CD14-positive monocyte (primary cell): ENCODE measurements around the gene ABCA12. TPM values are rescaled to one million over a fixed set of nuclear protein-coding genes. Genes with fewer than 3 reads are reported as not detected.

ENCODE experiments used
- DNase-seq, 3 donors: peaks; one replicate each; pipeline ENCODE4 v3.0.0-alpha.2; 2011 to 2022
- H2AFZ ChIP-seq: 2 replicates; pipeline ENCODE4 v1.6.0; 2012; ENCODE audit warnings: mild to moderate bottlenecking, low read depth, low read length, inconsistent platforms; ENCODE audit not compliant: insufficient read depth, poor library complexity, severe bottlenecking
- H3K27ac ChIP-seq, 2 donors: 1 replicate in 1 of 2; 2 replicates in 1 of 2; pipeline ENCODE4 v1.5.1; 2012 to 2013; ENCODE audit warnings: low read length in 2 of 2, control low read depth in 1 of 2, inconsistent platforms in 1 of 2, low read depth in 1 of 2, mild to moderate bottlenecking in 1 of 2
- H3K27me3 ChIP-seq, 2 donors: one replicate each; pipeline versions ENCODE4 v1.6.0 to v1.6.1; 2011 to 2013; ENCODE audit warnings: low read length in 2 of 2; ENCODE audit not compliant: control insufficient read depth in 2 of 2, insufficient read depth in 2 of 2
- H3K36me3 ChIP-seq, 2 donors: replicated peaks in 1 of 2; 1 replicate in 1 of 2; 2 replicates in 1 of 2; pipeline versions ENCODE4 v1.5.1 to v1.6.1; 2012 to 2013; ENCODE audit warnings: low read length in 2 of 2, control low read depth in 1 of 2, inconsistent platforms in 1 of 2, mild to moderate bottlenecking in 1 of 2; ENCODE audit not compliant: insufficient read depth in 2 of 2, control insufficient read depth in 1 of 2
- H3K4me1 ChIP-seq, 2 donors: 1 replicate in 1 of 2; 2 replicates in 1 of 2; pipeline versions ENCODE4 v1.5.1 to v1.6.1; 2012 to 2013; ENCODE audit warnings: low read length in 2 of 2, control low read depth in 1 of 2, inconsistent platforms in 1 of 2, mild to moderate bottlenecking in 1 of 2, moderate library complexity in 1 of 2; ENCODE audit not compliant: insufficient read depth in 2 of 2, control insufficient read depth in 1 of 2
- H3K4me2 ChIP-seq: replicated peaks from 2 replicates; pipeline ENCODE3; 2012; ENCODE audit warnings: low read length, moderate library complexity, mild to moderate bottlenecking; ENCODE audit not compliant: poor library complexity, severe bottlenecking; ENCODE audit errors: extremely low read depth
- H3K4me3 ChIP-seq, 3 experiments: fragments of 200-600 bp in 1 of 3; sonication (generic) in 1 of 3; replicated peaks in 1 of 3; 1 replicate in 2 of 3; 2 replicates in 1 of 3; pipeline ENCODE4 v1.5.1; 2011 to 2013; ENCODE audit warnings: low read length in 3 of 3, mild to moderate bottlenecking in 3 of 3, control low read depth in 2 of 3, low read depth in 2 of 3, inconsistent platforms in 1 of 3, moderate library complexity in 1 of 3
- H3K79me2 ChIP-seq: 2 replicates; pipeline ENCODE4 v1.6.0; 2012; ENCODE audit warnings: mild to moderate bottlenecking, control low read depth, inconsistent platforms, low read length, moderate library complexity; ENCODE audit not compliant: insufficient read depth
- H3K9ac ChIP-seq: 2 replicates; pipeline ENCODE4 v1.6.0; 2017; ENCODE audit warnings: low read length, mild to moderate bottlenecking; ENCODE audit not compliant: insufficient read depth, poor library complexity, severe bottlenecking
- H3K9me3 ChIP-seq, 2 donors: replicated peaks in 1 of 2; 1 replicate in 1 of 2; 2 replicates in 1 of 2; pipeline versions ENCODE4 v1.5.1 to v1.6.1; 2012 to 2013; ENCODE audit warnings: low read length in 2 of 2, control low read depth in 1 of 2; ENCODE audit not compliant: control insufficient read depth in 1 of 2, insufficient read depth in 1 of 2
- H4K20me1 ChIP-seq: 2 replicates; pipeline ENCODE4 v1.6.0; 2012; ENCODE audit warnings: mild to moderate bottlenecking, low read length, control low read depth, moderate library complexity; ENCODE audit not compliant: insufficient read depth
- H3K27ac Mint-ChIP-seq, 7 donors: one replicate each; pipeline ENCODE4 v1.8.0; 2020; ENCODE audit warnings: mild to moderate bottlenecking in 7 of 7, mixed read lengths in 7 of 7, moderate library complexity in 6 of 7, inconsistent platforms in 2 of 7
- H3K27me3 Mint-ChIP-seq, 3 donors: one replicate each; pipeline ENCODE4 v1.8.0; 2021 to 2022; ENCODE audit warnings: low read depth in 3 of 3, mild to moderate bottlenecking in 3 of 3, mixed read lengths in 3 of 3, moderate library complexity in 3 of 3, inconsistent platforms in 1 of 3
- H3K36me3 Mint-ChIP-seq, 2 donors: one replicate each; pipeline ENCODE4 v1.8.0; 2020; ENCODE audit warnings: mixed read lengths in 2 of 2, inconsistent platforms in 1 of 2, mild to moderate bottlenecking in 1 of 2
- H3K4me1 Mint-ChIP-seq: one replicate; pipeline ENCODE4 v1.8.0; 2020; ENCODE audit warnings: mild to moderate bottlenecking, mixed read lengths
- H3K4me3 Mint-ChIP-seq, 2 donors: one replicate each; pipeline ENCODE4 v1.8.0; 2020; ENCODE audit warnings: mild to moderate bottlenecking in 2 of 2, mixed read lengths in 2 of 2, moderate library complexity in 1 of 2
- H3K9me3 Mint-ChIP-seq, 7 donors: one replicate each; pipeline ENCODE4 v1.8.0; 2020 to 2022; ENCODE audit warnings: mixed read lengths in 7 of 7, mild to moderate bottlenecking in 6 of 7, moderate library complexity in 6 of 7, inconsistent platforms in 2 of 7
- CTCF ChIP-seq: fragments of 200-600 bp; IDR thresholded peaks from one replicate; pipeline ENCODE4 v1.8.0; 2022; ENCODE audit warnings: antibody characterized with exemption, mild to moderate bottlenecking
- WGBS: methylation state at CpG from one replicate; pipeline ENCODE4 v1.1.5; 2013; ENCODE audit warnings: missing lambda C conversion rate; ENCODE audit not compliant: insufficient coverage; 5-methylcytosine and 5-hydroxymethylcytosine counted together
- intact Hi-C, 2 donors: fragments of 100-400 bp; cut with micrococcal nuclease; formaldehyde crosslinking; loops; one replicate each; pipeline versions ENCODE4 v1.15.0 to v1.15.1; 2023
- polyA plus RNA-seq, 3 donors: library from polyadenylated mRNA; depleted of rRNA in 1 of 3; unstranded in 2 of 3; stranded (reverse) in 1 of 3; fragments of 300-500 nt in 2 of 3; fragments of >200 nt in 1 of 3; fragmentation: Illumina TruSeq in 2 of 3; gene quantifications; 1 replicate in 2 of 3; 2 replicates in 1 of 3; pipeline ENCODE4 v1.2.3, GENCODE V29; 2012 to 2021

Gene ABCA12
- polyA plus RNA-seq, 3 donors: not detected

- Mint-ChIP-seq H3K4me3 (no peak overlapping the region), H3K9me3 (peaks cover 0 to 2% (median 0%) of the 10 kb centered on the region in 7 donors), H3K4me1 (no peaks in the 10 kb centered on the region), H3K36me3 (no peaks in the 10 kb centered on the region), H3K27me3 (peaks cover 0 to 3% (median 1%) of the 10 kb centered on the region in 3 donors), H3K27ac (no peak overlapping the region)
- no peak overlapping the region for H3K27ac ChIP-seq
- no peak overlapping the region for H3K9ac ChIP-seq
- no peak for DNase-seq
- H2AFZ ChIP-seq: no peak overlapping the region
- H3K27me3 ChIP-seq: no peaks in the 10 kb centered on the region
- no peak for TF ChIP-seq CTCF
- no peak overlapping the region for H3K4me3 ChIP-seq
- H3K79me2 ChIP-seq: no peaks in the 10 kb centered on the region
- intact Hi-C loops: no loop called here
- H4K20me1 ChIP-seq: no peaks in the 10 kb centered on the region
- H3K4me1 ChIP-seq: no peaks in the 10 kb centered on the region
- H3K36me3 ChIP-seq: no peaks in the 10 kb centered on the region
- no CpG with 5 or more reads among the region's 2 CpGs for WGBS
- H3K9me3 ChIP-seq: no peaks in the 10 kb centered on the region
- no peak overlapping the region for H3K4me2 ChIP-seq
These were observed 128.0 kb downstream of the ABCA12 start for GRCh38 chr2:215010390-215010789.

- 80% methylated on average over 1 of the region's 4 CpGs for WGBS
These were observed 135.4 kb downstream of the ABCA12 start for GRCh38 chr2:215003001-215003400.

More at GRCh38 chr2:215003001-215003400, 135.4 kb downstream of the ABCA12 start:
- Histone ChIP-seq H3K4me1 (no peaks in the 10 kb centered on the region), H4K20me1 (no peaks in the 10 kb centered on the region), H3K36me3 (no peaks in the 10 kb centered on the region), H3K9me3 (no peaks in the 10 kb centered on the region), H2AFZ (no peak overlapping the region), H3K4me3 (no peak overlapping the region), H3K27me3 (no peaks in the 10 kb centered on the region), H3K9ac (no peak overlapping the region), H3K79me2 (no peaks in the 10 kb centered on the region), H3K27ac (no peak overlapping the region), H3K4me2 (no peak overlapping the region)
- intact Hi-C loops: no loop called here
- Mint-ChIP-seq H3K27me3 (peaks cover 0 to 4% (median 0%) of the 10 kb centered on the region in 3 donors), H3K36me3 (no peaks in the 10 kb centered on the region), H3K27ac (no peak overlapping the region), H3K4me1 (no peaks in the 10 kb centered on the region), H3K4me3 (no peak overlapping the region), H3K9me3 (no peaks in the 10 kb centered on the region)
- no peak for DNase-seq
- TF ChIP-seq CTCF: no peak
